Measurements from ENCODE around the gene ARL17A.
"Not testable (repeated sequence)": the region's sequence is repeated elsewhere in the genome, so short reads cannot be mapped to it uniquely, and the experiment has no call there.

The ARL17A gene

GRCh38 chr17:46579083-46580075 is at the start of gene ARL17A:
TSS of gene ARL17A (minus strand) at chr17:46579691. CDS start at chr17:46576322, 3,369 bp downstream.
- not testable (repeated sequence) for DNase-seq

GRCh38 chr17:46628753-46629436 is 49.4 kb upstream of the ARL17A start:
- not testable (repeated sequence) for DNase-seq

GRCh38 chr17:46627452-46627851 is 48.0 kb upstream of the ARL17A start:
- DNase-seq: not testable (repeated sequence)

- DNase-seq: not testable (repeated sequence)
These were observed 45.2 kb upstream of the ARL17A start for GRCh38 chr17:46624726-46625125.

GRCh38 chr17:46623790-46624189 is 44.3 kb upstream of the ARL17A start:
- not testable (repeated sequence) for DNase-seq

- DNase-seq: not testable (repeated sequence)
These were observed 39.5 kb upstream of the ARL17A start for GRCh38 chr17:46618975-46619374.

GRCh38 chr17:46617121-46617520 is 37.6 kb upstream of the ARL17A start:
- DNase-seq: not testable (repeated sequence)

GRCh38 chr17:46613876-46614275 is 34.4 kb upstream of the ARL17A start:
- not testable (repeated sequence) for DNase-seq

GRCh38 chr17:46611304-46611703 is 31.8 kb upstream of the ARL17A start:
- DNase-seq: not testable (repeated sequence)

- not testable (repeated sequence) for DNase-seq
These were observed 23.6 kb upstream of the ARL17A start for GRCh38 chr17:46603125-46603524.

GRCh38 chr17:46600767-46601166 is 21.3 kb upstream of the ARL17A start:
- DNase-seq: not testable (repeated sequence)

- not testable (repeated sequence) for DNase-seq
These were observed 18.9 kb upstream of the ARL17A start for GRCh38 chr17:46598344-46598931.

- not testable (repeated sequence) for DNase-seq
These were observed 11.8 kb upstream of the ARL17A start for GRCh38 chr17:46591332-46591731.

- DNase-seq: not testable (repeated sequence)
These were observed 11.0 kb upstream of the ARL17A start, which contains the start of gene NSF for GRCh38 chr17:46590157-46591146. TSS of gene NSF (plus strand) at chr17:46590669. CDS start at chr17:46590776, 107 bp downstream.

GRCh38 chr17:46585444-46585843 is 6.0 kb upstream of the ARL17A start:
- DNase-seq: not testable (repeated sequence)

GRCh38 chr17:46580082-46580481 is 591 bp upstream of the ARL17A start:
- not testable (repeated sequence) for DNase-seq

GRCh38 chr17:46571796-46572195 is 7.7 kb downstream of the ARL17A start:
- not testable (repeated sequence) for DNase-seq

- DNase-seq: not testable (repeated sequence)
These were observed 12.5 kb downstream of the ARL17A start for GRCh38 chr17:46566980-46567379.

- DNase-seq: not testable (repeated sequence)
These were observed 13.2 kb downstream of the ARL17A start for GRCh38 chr17:46566284-46566683.

GRCh38 chr17:46560048-46560447 is 19.4 kb downstream of the ARL17A start:
- not testable (repeated sequence) for DNase-seq

GRCh38 chr17:46559155-46559554 is 20.3 kb downstream of the ARL17A start:
- DNase-seq: not testable (repeated sequence)

- not testable (repeated sequence) for DNase-seq
These were observed 30.9 kb downstream of the ARL17A start for GRCh38 chr17:46548607-46549006.

All from hematopoietic multipotent progenitor cell treated with erythropoietin and hydrocortisone succinate and interleukin-3 and kit ligand, for 6 days (in vitro differentiated cells).